ENCODE measurements around the gene SPATS2. TPM values are rescaled to one million over a fixed set of nuclear protein-coding genes. Genes with fewer than 3 reads are reported as not detected.

SPATS2 gene
- total RNA-seq, 1 donor from 2014 or later, result 49.5 TPM

- no peaks in the 10 kb centered on the region for H3K4me1 ChIP-seq
- Mint-ChIP-seq H3K4me3 (no peak overlapping the region), H3K27me3 (ENCODE audit: insufficient read depth, low read depth) (no peaks in the 10 kb centered on the region), H3K36me3 (peaks cover 23% of the 10 kb centered on the region), H3K4me1 (no peaks in the 10 kb centered on the region), H3K27ac (no peak overlapping the region), H3K9me3 (no peaks in the 10 kb centered on the region)
- H3F3A ChIP-seq (ENCODE audit: low read depth), result no peaks in the 10 kb centered on the region
- no peak overlapping the region for H2AFZ ChIP-seq (replicated peaks)
- H3K4me3 ChIP-seq, result no peak overlapping the region
- no peaks in the 10 kb centered on the region for H3K9me3 ChIP-seq (ENCODE audit: low read depth)
- H3K36me3 ChIP-seq, result no peaks in the 10 kb centered on the region
- peaks cover 70% of the 10 kb centered on the region for H3K79me2 ChIP-seq (ENCODE audit: low read depth)
- peak; percentile 86 for DNase-seq (ENCODE audit: low spot score)
- H4K20me1 ChIP-seq (ENCODE audit: low read depth), result peaks cover 59% of the 10 kb centered on the region
- no peak overlapping the region for H3K9ac ChIP-seq
- H3K27ac ChIP-seq, result no peak overlapping the region
- peak overlapping the region; percentile 3 for H3K4me2 ChIP-seq
- H3K27me3 ChIP-seq, result no peaks in the 10 kb centered on the region
- TF ChIP-seq, protein P1, sequence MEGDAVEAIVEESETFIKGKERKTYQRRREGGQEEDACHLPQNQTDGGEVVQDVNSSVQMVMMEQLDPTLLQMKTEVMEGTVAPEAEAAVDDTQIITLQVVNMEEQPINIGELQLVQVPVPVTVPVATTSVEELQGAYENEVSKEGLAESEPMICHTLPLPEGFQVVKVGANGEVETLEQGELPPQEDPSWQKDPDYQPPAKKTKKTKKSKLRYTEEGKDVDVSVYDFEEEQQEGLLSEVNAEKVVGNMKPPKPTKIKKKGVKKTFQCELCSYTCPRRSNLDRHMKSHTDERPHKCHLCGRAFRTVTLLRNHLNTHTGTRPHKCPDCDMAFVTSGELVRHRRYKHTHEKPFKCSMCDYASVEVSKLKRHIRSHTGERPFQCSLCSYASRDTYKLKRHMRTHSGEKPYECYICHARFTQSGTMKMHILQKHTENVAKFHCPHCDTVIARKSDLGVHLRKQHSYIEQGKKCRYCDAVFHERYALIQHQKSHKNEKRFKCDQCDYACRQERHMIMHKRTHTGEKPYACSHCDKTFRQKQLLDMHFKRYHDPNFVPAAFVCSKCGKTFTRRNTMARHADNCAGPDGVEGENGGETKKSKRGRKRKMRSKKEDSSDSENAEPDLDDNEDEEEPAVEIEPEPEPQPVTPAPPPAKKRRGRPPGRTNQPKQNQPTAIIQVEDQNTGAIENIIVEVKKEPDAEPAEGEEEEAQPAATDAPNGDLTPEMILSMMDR (IDR thresholded peaks at IDR 0.05), result peak; percentile 69
- no peak for TF ChIP-seq EZH2phosphoT487 (IDR thresholded peaks at IDR 0.05)
These were observed 21.6 kb downstream of the SPATS2 start for GRCh38 chr12:49388682-49389386.

DNA sequence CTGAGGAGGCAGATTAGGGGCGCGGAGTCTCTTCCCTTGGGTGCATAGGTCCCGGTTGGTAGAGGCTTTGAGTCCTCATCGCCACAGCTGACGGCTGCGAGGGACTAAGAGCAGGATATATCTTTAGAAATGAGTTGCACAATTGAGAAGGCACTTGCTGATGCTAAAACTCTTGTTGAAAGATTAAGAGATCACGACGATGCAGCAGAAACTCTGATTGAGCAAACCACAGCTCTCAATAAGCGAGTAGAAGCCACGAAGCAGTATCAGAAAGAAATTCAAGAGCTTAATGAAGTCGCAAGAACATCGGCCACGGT is 22.1 kb downstream of the SPATS2 start:
- Histone ChIP-seq H3K9ac (no peak overlapping the region), H3K4me1 (no peaks in the 10 kb centered on the region), H3K4me3 (no peak overlapping the region), H3K36me3 (no peaks in the 10 kb centered on the region), H3K9me3 (ENCODE audit: low read depth) (no peaks in the 10 kb centered on the region), H3F3A (ENCODE audit: low read depth) (no peaks in the 10 kb centered on the region), H3K79me2 (ENCODE audit: low read depth) (peaks cover 70% of the 10 kb centered on the region), H4K20me1 (ENCODE audit: low read depth) (peaks cover 56% of the 10 kb centered on the region), H3K27ac (no peak overlapping the region), H2AFZ (replicated peaks) (no peak overlapping the region), H3K27me3 (no peaks in the 10 kb centered on the region), H3K4me2 (peak overlapping the region; percentile 3)
- H3K4me1 Mint-ChIP-seq, result no peaks in the 10 kb centered on the region
- H3K4me3 Mint-ChIP-seq, result no peak overlapping the region
- H3K27me3 Mint-ChIP-seq (ENCODE audit: insufficient read depth, low read depth), result no peaks in the 10 kb centered on the region
- no peak overlapping the region for H3K27ac Mint-ChIP-seq
- H3K9me3 Mint-ChIP-seq, result no peaks in the 10 kb centered on the region
- H3K36me3 Mint-ChIP-seq, result peaks cover 21% of the 10 kb centered on the region
- no peak for DNase-seq (ENCODE audit: low spot score)
- TF ChIP-seq EZH2phosphoT487 (IDR thresholded peaks at IDR 0.05) (no peak), EZH2 (IDR thresholded peaks at IDR 0.05) (no peak)

DNA sequence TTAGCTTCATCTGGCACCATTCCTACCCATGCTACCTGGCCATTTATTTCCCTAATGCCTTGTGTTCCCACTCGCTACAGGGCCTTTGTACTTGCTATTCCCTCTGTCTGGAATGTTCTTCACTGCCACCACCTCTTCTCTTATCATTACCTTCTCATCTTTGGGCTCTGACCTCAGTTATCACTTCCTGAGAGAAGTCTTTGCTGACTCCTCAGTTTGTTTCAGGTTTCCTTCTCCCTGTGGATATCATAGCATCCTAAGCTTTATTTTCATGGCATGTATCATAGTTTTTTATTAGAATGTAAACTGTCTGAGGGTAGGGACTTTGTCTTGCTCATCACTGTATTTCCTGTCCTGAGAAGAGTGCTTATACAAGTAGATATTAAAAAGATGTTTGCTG is 29.7 kb downstream of the SPATS2 start:
- no peak overlapping the region for H3K4me2 ChIP-seq
- Mint-ChIP-seq H3K27ac (no peak overlapping the region), H3K9me3 (peaks cover 5% of the 10 kb centered on the region), H3K4me3 (no peak overlapping the region), H3K36me3 (peaks cover 4% of the 10 kb centered on the region), H3K4me1 (peaks cover 8% of the 10 kb centered on the region), H3K27me3 (ENCODE audit: insufficient read depth, low read depth) (no peaks in the 10 kb centered on the region)
- no peak for DNase-seq (ENCODE audit: low spot score)
- H3K9ac ChIP-seq, result no peak overlapping the region
- H2AFZ ChIP-seq (replicated peaks), result no peak overlapping the region
- peaks cover 91% of the 10 kb centered on the region for H3K79me2 ChIP-seq (ENCODE audit: low read depth)
- no peaks in the 10 kb centered on the region for H3F3A ChIP-seq (ENCODE audit: low read depth)
- no peak overlapping the region for H3K27ac ChIP-seq
- H4K20me1 ChIP-seq (ENCODE audit: low read depth), result peaks cover 56% of the 10 kb centered on the region
- no peaks in the 10 kb centered on the region for H3K9me3 ChIP-seq (ENCODE audit: low read depth)
- H3K27me3 ChIP-seq, result no peaks in the 10 kb centered on the region
- H3K36me3 ChIP-seq, result no peaks in the 10 kb centered on the region
- no peak overlapping the region for H3K4me3 ChIP-seq
- H3K4me1 ChIP-seq, result peaks cover 4% of the 10 kb centered on the region
- TF ChIP-seq, protein P1 (IDR thresholded peaks at IDR 0.05), result no peak
- TF ChIP-seq EZH2phosphoT487 (IDR thresholded peaks at IDR 0.05) (no peak), EZH2 (IDR thresholded peaks at IDR 0.05) (no peak)

DNA sequence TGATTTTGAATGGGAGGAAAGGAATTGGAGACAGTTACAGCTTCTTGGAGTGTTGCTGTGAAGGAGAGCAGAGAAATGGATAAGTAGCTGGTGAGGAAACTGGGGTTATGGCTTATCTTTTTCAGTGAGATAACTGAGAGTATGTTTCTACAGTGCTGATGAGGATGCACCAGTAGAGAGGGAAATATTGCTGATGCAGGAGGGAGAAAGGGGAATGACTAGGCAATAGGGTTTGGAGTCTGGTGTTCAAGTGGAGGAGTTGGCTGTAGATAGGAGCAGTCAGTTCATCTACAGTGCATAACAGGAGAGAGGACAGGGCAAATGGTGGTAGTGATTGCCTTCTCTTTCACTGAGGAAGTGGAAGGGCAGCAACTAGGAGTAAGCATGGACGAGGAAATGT is 33.0 kb downstream of the SPATS2 start:
- H3K4me3 Mint-ChIP-seq, result no peak overlapping the region
- no peaks in the 10 kb centered on the region for H3K27me3 ChIP-seq
- no peaks in the 10 kb centered on the region for H3K9me3 ChIP-seq (ENCODE audit: low read depth)
- peaks cover 3% of the 10 kb centered on the region for H3K9me3 Mint-ChIP-seq
- H3K79me2 ChIP-seq (ENCODE audit: low read depth), result peaks cover 80% of the 10 kb centered on the region
- H3K36me3 Mint-ChIP-seq, result peaks cover 3% of the 10 kb centered on the region
- H3K36me3 ChIP-seq, result no peaks in the 10 kb centered on the region
- H3K4me1 Mint-ChIP-seq, result peaks cover 8% of the 10 kb centered on the region
- H3K4me3 ChIP-seq, result no peak overlapping the region
- peaks cover 4% of the 10 kb centered on the region for H3K4me1 ChIP-seq
- no peak overlapping the region for H3K27ac ChIP-seq
- peaks cover 78% of the 10 kb centered on the region for H4K20me1 ChIP-seq (ENCODE audit: low read depth)
- H3K27me3 Mint-ChIP-seq (ENCODE audit: insufficient read depth, low read depth), result no peaks in the 10 kb centered on the region
- H2AFZ ChIP-seq (replicated peaks), result no peak overlapping the region
- no peak overlapping the region for H3K4me2 ChIP-seq
- no peaks in the 10 kb centered on the region for H3F3A ChIP-seq (ENCODE audit: low read depth)
- no peak overlapping the region for H3K9ac ChIP-seq
- TF ChIP-seq EZH2 (IDR thresholded peaks at IDR 0.05) (no peak), EZH2phosphoT487 (IDR thresholded peaks at IDR 0.05) (no peak)
- TF ChIP-seq, protein P1 (IDR thresholded peaks at IDR 0.05), result no peak
- DNase-seq (ENCODE audit: low spot score), result no peak
- H3K27ac Mint-ChIP-seq, result no peak overlapping the region
